ENCODE results near the gene RAB44. TPM values are rescaled to one million over a fixed set of nuclear protein-coding genes. Genes with fewer than 3 reads are reported as not detected.
"Not testable (repeated sequence)": the region's sequence is repeated elsewhere in the genome, so short reads cannot be mapped to it uniquely, and the experiment has no call there.

The RAB44 gene
- under 1 TPM; 0.21 to 0.37 TPM for polyA plus RNA-seq

- Histone ChIP-seq H3K27ac (ENCODE audit: low read depth in 2 of 2, low read length in 1 of 2) (no peak within 1 kb of the TSS), H3K4me1 (ENCODE audit: control insufficient read depth in 2 of 2, insufficient read depth in 2 of 2, low read length in 1 of 2) (peaks cover 0 to 8% of the 10 kb centered on the region in 2 donors), H3K4me3 (ENCODE audit: low read depth in 1 of 2, low read length in 2 of 2) (no peak within 1 kb of the TSS), H3K9me3 (ENCODE audit: control insufficient read depth in 2 of 2, insufficient read depth in 1 of 2, low read depth in 1 of 2, low read length in 1 of 2) (no peaks in the 10 kb centered on the region), H3K36me3 (ENCODE audit: control insufficient read depth in 2 of 2, insufficient read depth in 2 of 2, low read length in 1 of 2) (no peaks in the 10 kb centered on the region), H3K27me3 (ENCODE audit: control insufficient read depth in 1 of 2, insufficient read depth in 2 of 2, low read length in 2 of 2) (no peaks in the 10 kb centered on the region)
- WGBS, 2 donors: 83 to 88% methylated on average over 7 of the region's 7 CpGs
These were observed at the start of gene RAB44 for GRCh38 chr6:36697481-36697903. Gene RAB44 (plus strand): TSS chr6:36697826. CDS start chr6:36704236, 6,410 bp downstream.

- peaks cover 0 to 4% of the 10 kb centered on the region in 2 donors for H3K4me1 ChIP-seq (ENCODE audit: control insufficient read depth in 2 of 2, insufficient read depth in 2 of 2, low read length in 1 of 2)
- no peaks in the 10 kb centered on the region for H3K9me3 ChIP-seq (ENCODE audit: control insufficient read depth in 2 of 2, insufficient read depth in 1 of 2, low read depth in 1 of 2, low read length in 1 of 2)
- no peak overlapping the region for H3K27ac ChIP-seq (ENCODE audit: low read depth in 2 of 2, low read length in 1 of 2)
- no peaks in the 10 kb centered on the region for H3K36me3 ChIP-seq (ENCODE audit: control insufficient read depth in 2 of 2, insufficient read depth in 2 of 2, low read length in 1 of 2)
- WGBS, 2 donors: 84 to 89% methylated on average over 3 of the region's 3 CpGs
- H3K27me3 ChIP-seq (ENCODE audit: control insufficient read depth in 1 of 2, insufficient read depth in 2 of 2, low read length in 2 of 2): no peaks in the 10 kb centered on the region
- no peak overlapping the region for H3K4me3 ChIP-seq (ENCODE audit: low read depth in 1 of 2, low read length in 2 of 2)
These were observed 48.5 kb upstream of the RAB44 start for GRCh38 chr6:36649086-36649485.

GRCh38 chr6:36649701-36650484 lies 47.7 kb upstream of the RAB44 start:
- Histone ChIP-seq H3K36me3 (ENCODE audit: control insufficient read depth in 2 of 2, insufficient read depth in 2 of 2, low read length in 1 of 2) (no peaks in the 10 kb centered on the region), H3K9me3 (ENCODE audit: control insufficient read depth in 2 of 2, insufficient read depth in 1 of 2, low read depth in 1 of 2, low read length in 1 of 2) (no peaks in the 10 kb centered on the region), H3K27ac (ENCODE audit: low read depth in 2 of 2, low read length in 1 of 2) (no peak overlapping the region), H3K4me3 (ENCODE audit: low read depth in 1 of 2, low read length in 2 of 2) (no peak overlapping the region), H3K27me3 (ENCODE audit: control insufficient read depth in 1 of 2, insufficient read depth in 2 of 2, low read length in 2 of 2) (no peaks in the 10 kb centered on the region), H3K4me1 (ENCODE audit: control insufficient read depth in 2 of 2, insufficient read depth in 2 of 2, low read length in 1 of 2) (peaks cover 0 to 4% of the 10 kb centered on the region in 2 donors)
- WGBS, 2 donors: 59 to 64% methylated on average over 13 of the region's 13 CpGs

- Histone ChIP-seq H3K27me3 (ENCODE audit: control insufficient read depth in 1 of 2, insufficient read depth in 2 of 2, low read length in 2 of 2) (no peaks in the 10 kb centered on the region), H3K27ac (ENCODE audit: low read depth in 2 of 2, low read length in 1 of 2) (no peak overlapping the region), H3K9me3 (ENCODE audit: control insufficient read depth in 2 of 2, insufficient read depth in 1 of 2, low read depth in 1 of 2, low read length in 1 of 2) (no peaks in the 10 kb centered on the region), H3K36me3 (ENCODE audit: control insufficient read depth in 2 of 2, insufficient read depth in 2 of 2, low read length in 1 of 2) (no peaks in the 10 kb centered on the region), H3K4me3 (ENCODE audit: low read depth in 1 of 2, low read length in 2 of 2) (no peak overlapping the region), H3K4me1 (ENCODE audit: control insufficient read depth in 2 of 2, insufficient read depth in 2 of 2, low read length in 1 of 2) (peaks cover 0 to 4% of the 10 kb centered on the region in 2 donors)
- 17 to 26% methylated on average over 2 of the region's 2 CpGs for WGBS, 2 donors
These were observed 46.7 kb upstream of the RAB44 start for GRCh38 chr6:36650848-36651478.

- no peak overlapping the region for H3K27ac ChIP-seq (ENCODE audit: low read depth in 2 of 2, low read length in 1 of 2)
- 88 to 93% methylated on average over 11 of the region's 11 CpGs for WGBS, 2 donors
- H3K4me3 ChIP-seq (ENCODE audit: low read depth in 1 of 2, low read length in 2 of 2): no peak overlapping the region
- H3K4me1 ChIP-seq (ENCODE audit: control insufficient read depth in 2 of 2, insufficient read depth in 2 of 2, low read length in 1 of 2): peaks cover 0 to 4% of the 10 kb centered on the region in 2 donors
- H3K27me3 ChIP-seq (ENCODE audit: control insufficient read depth in 1 of 2, insufficient read depth in 2 of 2, low read length in 2 of 2): no peaks in the 10 kb centered on the region
- no peaks in the 10 kb centered on the region for H3K9me3 ChIP-seq (ENCODE audit: control insufficient read depth in 2 of 2, insufficient read depth in 1 of 2, low read depth in 1 of 2, low read length in 1 of 2)
- no peaks in the 10 kb centered on the region for H3K36me3 ChIP-seq (ENCODE audit: control insufficient read depth in 2 of 2, insufficient read depth in 2 of 2, low read length in 1 of 2)
These were observed 45.8 kb upstream of the RAB44 start for GRCh38 chr6:36651659-36652379.

- H3K27ac ChIP-seq (ENCODE audit: low read depth in 2 of 2, low read length in 1 of 2); H3K36me3 ChIP-seq (ENCODE audit: control insufficient read depth in 2 of 2, insufficient read depth in 2 of 2, low read length in 1 of 2); H3K9me3 ChIP-seq (ENCODE audit: control insufficient read depth in 2 of 2, insufficient read depth in 1 of 2, low read depth in 1 of 2, low read length in 1 of 2); H3K4me3 ChIP-seq (ENCODE audit: low read depth in 1 of 2, low read length in 2 of 2); H3K27me3 ChIP-seq (ENCODE audit: control insufficient read depth in 1 of 2, insufficient read depth in 2 of 2, low read length in 2 of 2); H3K4me1 ChIP-seq (ENCODE audit: control insufficient read depth in 2 of 2, insufficient read depth in 2 of 2, low read length in 1 of 2): not testable (repeated sequence)
- WGBS, 2 donors: 88 to 89% methylated on average over 5 of the region's 5 CpGs
These were observed 43.2 kb upstream of the RAB44 start for GRCh38 chr6:36654469-36654868.

- no peaks in the 10 kb centered on the region for H3K27me3 ChIP-seq (ENCODE audit: control insufficient read depth in 1 of 2, insufficient read depth in 2 of 2, low read length in 2 of 2)
- 75 to 79% methylated on average over 6 of the region's 6 CpGs for WGBS, 2 donors
- H3K27ac ChIP-seq (ENCODE audit: low read depth in 2 of 2, low read length in 1 of 2): no peak overlapping the region
- H3K4me1 ChIP-seq (ENCODE audit: control insufficient read depth in 2 of 2, insufficient read depth in 2 of 2, low read length in 1 of 2): peaks cover 0 to 6% of the 10 kb centered on the region in 2 donors
- H3K4me3 ChIP-seq (ENCODE audit: low read depth in 1 of 2, low read length in 2 of 2): no peak overlapping the region
- H3K36me3 ChIP-seq (ENCODE audit: control insufficient read depth in 2 of 2, insufficient read depth in 2 of 2, low read length in 1 of 2): no peaks in the 10 kb centered on the region
- no peaks in the 10 kb centered on the region for H3K9me3 ChIP-seq (ENCODE audit: control insufficient read depth in 2 of 2, insufficient read depth in 1 of 2, low read depth in 1 of 2, low read length in 1 of 2)
These were observed 42.4 kb upstream of the RAB44 start for GRCh38 chr6:36655085-36655724.

GRCh38 chr6:36656441-36656840 lies 41.2 kb upstream of the RAB44 start:
- Histone ChIP-seq H3K27ac (ENCODE audit: low read depth in 2 of 2, low read length in 1 of 2) (no peak overlapping the region), H3K36me3 (ENCODE audit: control insufficient read depth in 2 of 2, insufficient read depth in 2 of 2, low read length in 1 of 2) (no peaks in the 10 kb centered on the region), H3K4me1 (ENCODE audit: control insufficient read depth in 2 of 2, insufficient read depth in 2 of 2, low read length in 1 of 2) (peaks cover 0 to 9% of the 10 kb centered on the region in 2 donors), H3K27me3 (ENCODE audit: control insufficient read depth in 1 of 2, insufficient read depth in 2 of 2, low read length in 2 of 2) (no peaks in the 10 kb centered on the region), H3K4me3 (ENCODE audit: low read depth in 1 of 2, low read length in 2 of 2) (no peak overlapping the region), H3K9me3 (ENCODE audit: control insufficient read depth in 2 of 2, insufficient read depth in 1 of 2, low read depth in 1 of 2, low read length in 1 of 2) (no peaks in the 10 kb centered on the region)
- 79 to 85% methylated on average over 5 of the region's 5 CpGs for WGBS, 2 donors

GRCh38 chr6:36657271-36657670 lies 40.4 kb upstream of the RAB44 start:
- Histone ChIP-seq H3K27ac (ENCODE audit: low read depth in 2 of 2, low read length in 1 of 2) (no peak overlapping the region), H3K4me1 (ENCODE audit: control insufficient read depth in 2 of 2, insufficient read depth in 2 of 2, low read length in 1 of 2) (peaks cover 0 to 15% of the 10 kb centered on the region in 2 donors), H3K9me3 (ENCODE audit: control insufficient read depth in 2 of 2, insufficient read depth in 1 of 2, low read depth in 1 of 2, low read length in 1 of 2) (no peaks in the 10 kb centered on the region), H3K4me3 (ENCODE audit: low read depth in 1 of 2, low read length in 2 of 2) (no peak overlapping the region), H3K36me3 (ENCODE audit: control insufficient read depth in 2 of 2, insufficient read depth in 2 of 2, low read length in 1 of 2) (no peaks in the 10 kb centered on the region), H3K27me3 (ENCODE audit: control insufficient read depth in 1 of 2, insufficient read depth in 2 of 2, low read length in 2 of 2) (no peaks in the 10 kb centered on the region)
- WGBS, 2 donors: 93 to 97% methylated on average over 1 of the region's 1 CpG
